Myocyte (in vitro differentiated cells): ENCODE measurements around the gene EP400. TPM values are rescaled to one million over a fixed set of nuclear protein-coding genes. Genes with fewer than 3 reads are reported as not detected.
"Not testable (repeated sequence)": the region's sequence is repeated elsewhere in the genome, so short reads cannot be mapped to it uniquely, and the experiment has no call there.

Experiments
- DNase-seq: peaks from one replicate; pipeline ENCODE4 v3.0.0-alpha.2; 2012; ENCODE audit warnings: low read depth
- total RNA-seq: library from RNA; depleted of rRNA; stranded (reverse); fragments of >200 nt; gene quantifications from 2 replicates; pipeline ENCODE4 v1.2.3, GENCODE V29; 2014

The EP400 gene
- total RNA-seq, 1 donor from 2014 or later: 9.4 TPM

GRCh38 chr12:132043216-132043615 lies 93.5 kb downstream of the EP400 start:
- DNase-seq: no peak

- DNase-seq: no peak
These were observed 94.2 kb downstream of the EP400 start for GRCh38 chr12:132043770-132044467.

GRCh38 chr12:132044661-132045412 lies 95.1 kb downstream of the EP400 start:
- DNase-seq: no peak

GRCh38 chr12:132045751-132046150 lies 96.0 kb downstream of the EP400 start:
- no peak for DNase-seq

- peak; percentile 88 for DNase-seq
These were observed 96.8 kb downstream of the EP400 start for GRCh38 chr12:132046561-132046960.

- DNase-seq: not testable (repeated sequence)
These were observed 97.9 kb downstream of the EP400 start for GRCh38 chr12:132047630-132048029.

- no peak for DNase-seq
These were observed 99.7 kb downstream of the EP400 start for GRCh38 chr12:132049442-132049841.

- DNase-seq: no peak
These were observed 100.1 kb downstream of the EP400 start for GRCh38 chr12:132049876-132050275.

- DNase-seq: peak; percentile 31
These were observed 102.0 kb downstream of the EP400 start for GRCh38 chr12:132051718-132052117.

- no peak for DNase-seq
These were observed 102.6 kb downstream of the EP400 start for GRCh38 chr12:132052196-132052932.

- DNase-seq: no peak
These were observed 103.9 kb downstream of the EP400 start for GRCh38 chr12:132053338-132054330.

- DNase-seq: no peak
These were observed 105.2 kb downstream of the EP400 start for GRCh38 chr12:132054983-132055382.

- DNase-seq: no peak
These were observed 105.9 kb downstream of the EP400 start for GRCh38 chr12:132055535-132056096.

- no peak for DNase-seq
These were observed 106.6 kb downstream of the EP400 start for GRCh38 chr12:132056320-132056719.

GRCh38 chr12:132056951-132057350 lies 107.2 kb downstream of the EP400 start:
- no peak for DNase-seq

- DNase-seq: no peak
These were observed 107.9 kb downstream of the EP400 start for GRCh38 chr12:132057691-132058090.

- no peak for DNase-seq
These were observed 111.5 kb downstream of the EP400 start for GRCh38 chr12:132061197-132061596.

GRCh38 chr12:132061641-132062430 lies 112.1 kb downstream of the EP400 start:
- DNase-seq: no peak

GRCh38 chr12:132062481-132062880 lies 112.7 kb downstream of the EP400 start:
- no peak for DNase-seq

GRCh38 chr12:132063491-132063890 lies 113.7 kb downstream of the EP400 start:
- DNase-seq: no peak
